ENCODE measurements around the gene MLPH.

Gene MLPH

GRCh38 chr2:237581751-237582746 lies 95.0 kb downstream of the MLPH start:
- Histone ChIP-seq H3F3A (ENCODE audit: insufficient read depth) (no peaks in the 10 kb centered on the region), H3K9me3 (ENCODE audit: insufficient read depth, low read length) (no peaks in the 10 kb centered on the region)
- no peak for TF ChIP-seq CTCF (IDR thresholded peaks at IDR 0.05; ENCODE audit: insufficient read depth, low read length, poor library complexity, severe bottlenecking)
- TF ChIP-seq EZH2phosphoT487 (conservative IDR thresholded peaks at IDR 0.05; ENCODE audit: low read length): no peak

GRCh38 chr2:237583385-237584295 lies 96.6 kb downstream of the MLPH start:
- H3K79me2 ChIP-seq (ENCODE audit: insufficient read depth, low read length): no peaks in the 10 kb centered on the region
- no peaks in the 10 kb centered on the region for H3F3A ChIP-seq (ENCODE audit: insufficient read depth)
- no peaks in the 10 kb centered on the region for H3K27me3 ChIP-seq (ENCODE audit: low read length)
- no peaks in the 10 kb centered on the region for H3K9me3 ChIP-seq (ENCODE audit: insufficient read depth, low read length)
- H4K20me1 ChIP-seq (ENCODE audit: low read depth, low read length): no peaks in the 10 kb centered on the region
- H3K4me3 ChIP-seq (ENCODE audit: insufficient read depth, low read length, poor library complexity, severe bottlenecking): no peak overlapping the region
- no peak overlapping the region for H3K27ac ChIP-seq (ENCODE audit: low read depth, low read length)
- no peak overlapping the region for H3K9ac ChIP-seq (ENCODE audit: low read length)
- no peak for TF ChIP-seq CTCF (IDR thresholded peaks at IDR 0.05; ENCODE audit: insufficient read depth, low read length, poor library complexity, severe bottlenecking)
- TF ChIP-seq EZH2phosphoT487 (conservative IDR thresholded peaks at IDR 0.05; ENCODE audit: low read length): no peak
- H3K36me3 ChIP-seq (ENCODE audit: low read length): no peaks in the 10 kb centered on the region
- H3K9me2 ChIP-seq (replicated peaks; ENCODE audit: insufficient read depth, low read length): no peaks in the 10 kb centered on the region
- H2AFZ ChIP-seq (ENCODE audit: low read depth, low read length, severe bottlenecking): no peak overlapping the region
- no peak overlapping the region for H3K4me2 ChIP-seq (ENCODE audit: low read depth, low read length, poor library complexity, severe bottlenecking)

More at GRCh38 chr2:237581751-237582746, 95.0 kb downstream of the MLPH start:
- no peaks in the 10 kb centered on the region for H3K36me3 ChIP-seq (ENCODE audit: low read length)
- no peak overlapping the region for H3K4me3 ChIP-seq (ENCODE audit: insufficient read depth, low read length, poor library complexity, severe bottlenecking)
- no peaks in the 10 kb centered on the region for H3K79me2 ChIP-seq (ENCODE audit: insufficient read depth, low read length)
- H4K20me1 ChIP-seq (ENCODE audit: low read depth, low read length): no peaks in the 10 kb centered on the region
- no peak overlapping the region for H3K4me2 ChIP-seq (ENCODE audit: low read depth, low read length, poor library complexity, severe bottlenecking)
- H3K27ac ChIP-seq (ENCODE audit: low read depth, low read length): no peak overlapping the region
- H2AFZ ChIP-seq (ENCODE audit: low read depth, low read length, severe bottlenecking): no peak overlapping the region
- no peaks in the 10 kb centered on the region for H3K9me2 ChIP-seq (replicated peaks; ENCODE audit: insufficient read depth, low read length)
- no peak overlapping the region for H3K9ac ChIP-seq (ENCODE audit: low read length)
- H3K27me3 ChIP-seq (ENCODE audit: low read length): no peaks in the 10 kb centered on the region

GRCh38 chr2:237585590-237586221 lies 98.7 kb downstream of the MLPH start:
- TF ChIP-seq EZH2phosphoT487 (conservative IDR thresholded peaks at IDR 0.05; ENCODE audit: low read length) (no peak), CTCF (IDR thresholded peaks at IDR 0.05; ENCODE audit: insufficient read depth, low read length, poor library complexity, severe bottlenecking) (no peak)
- H3K4me3 ChIP-seq (ENCODE audit: insufficient read depth, low read length, poor library complexity, severe bottlenecking): no peak overlapping the region
- no peaks in the 10 kb centered on the region for H3F3A ChIP-seq (ENCODE audit: insufficient read depth)
- no peaks in the 10 kb centered on the region for H3K36me3 ChIP-seq (ENCODE audit: low read length)
- no peak overlapping the region for H3K27ac ChIP-seq (ENCODE audit: low read depth, low read length)
- no peaks in the 10 kb centered on the region for H3K9me3 ChIP-seq (ENCODE audit: insufficient read depth, low read length)
- H3K9me2 ChIP-seq (replicated peaks; ENCODE audit: insufficient read depth, low read length): no peaks in the 10 kb centered on the region
- H3K79me2 ChIP-seq (ENCODE audit: insufficient read depth, low read length): no peaks in the 10 kb centered on the region
- no peak overlapping the region for H2AFZ ChIP-seq (ENCODE audit: low read depth, low read length, severe bottlenecking)
- no peaks in the 10 kb centered on the region for H3K27me3 ChIP-seq (ENCODE audit: low read length)
- no peaks in the 10 kb centered on the region for H4K20me1 ChIP-seq (ENCODE audit: low read depth, low read length)
- no peak overlapping the region for H3K9ac ChIP-seq (ENCODE audit: low read length)
- no peak overlapping the region for H3K4me2 ChIP-seq (ENCODE audit: low read depth, low read length, poor library complexity, severe bottlenecking)
